CD8-positive, alpha-beta memory T cell (primary cell): ENCODE data around the gene RTN4R. TPM values are rescaled to one million over a fixed set of nuclear protein-coding genes. Genes with fewer than 3 reads are reported as not detected.

Experiments used
- CTCF ChIA-PET: fragments of 350-600 bp; sonication (Branson Sonifier 250); formaldehyde crosslinking; loops from one replicate; lab custom pipeline; 2021; ENCODE audit warnings: antibody characterized with exemption; lab: Charles Lee
- POLR2A ChIA-PET: fragments of 350-600 bp; sonication (Branson Sonifier 250); formaldehyde crosslinking; loops from one replicate; lab custom pipeline; 2021; ENCODE audit warnings: antibody characterized with exemption; lab: Charles Lee
- DNase-seq, 5 donors: peaks; one replicate each; pipeline versions ENCODE4 v3.0.0 to v3.0.0-alpha.2; 2020 to 2022; ENCODE audit warnings: mixed read lengths in 1 of 5
- H3K27ac ChIP-seq: one replicate; pipeline ENCODE4 v1.7.0; 2013; ENCODE audit warnings: low read depth, mild to moderate bottlenecking, low read length, moderate library complexity
- H3K27me3 ChIP-seq: 2 replicates; pipeline ENCODE4 v1.7.0; 2013; ENCODE audit warnings: low read length, mild to moderate bottlenecking; ENCODE audit not compliant: insufficient read depth, poor library complexity, severe bottlenecking
- H3K36me3 ChIP-seq: 2 replicates; pipeline ENCODE4 v1.7.0; 2013; ENCODE audit warnings: mild to moderate bottlenecking, low read length, moderate library complexity; ENCODE audit not compliant: insufficient read depth
- H3K4me1 ChIP-seq: 2 replicates; pipeline ENCODE4 v1.7.0; 2013; ENCODE audit warnings: mild to moderate bottlenecking, low read length, moderate library complexity; ENCODE audit not compliant: insufficient read depth
- H3K4me3 ChIP-seq: 2 replicates; pipeline ENCODE4 v1.7.0; 2013; ENCODE audit warnings: mild to moderate bottlenecking, low read length
- H3K9me3 ChIP-seq: 2 replicates; pipeline ENCODE4 v1.7.0; 2013; ENCODE audit warnings: mild to moderate bottlenecking, low read length
- H3K27ac Mint-ChIP-seq, 8 donors: one replicate each; pipeline ENCODE4 v1.8.0; 2020 to 2021; ENCODE audit warnings: mixed read lengths in 8 of 8, mild to moderate bottlenecking in 6 of 8, inconsistent platforms in 3 of 8, moderate library complexity in 3 of 8
- H3K27me3 Mint-ChIP-seq, 2 donors: one replicate each; pipeline ENCODE4 v1.8.0; 2020 to 2021; ENCODE audit warnings: mixed read lengths in 2 of 2, mild to moderate bottlenecking in 1 of 2, moderate library complexity in 1 of 2
- H3K36me3 Mint-ChIP-seq, 3 donors: one replicate each; pipeline ENCODE4 v1.8.0; 2020 to 2021; ENCODE audit warnings: mixed read lengths in 3 of 3, inconsistent platforms in 1 of 3, mild to moderate bottlenecking in 1 of 3
- H3K4me1 Mint-ChIP-seq, 3 donors: one replicate each; pipeline ENCODE4 v1.8.0; 2020 to 2021; ENCODE audit warnings: mixed read lengths in 3 of 3, inconsistent platforms in 1 of 3, mild to moderate bottlenecking in 1 of 3
- H3K4me3 Mint-ChIP-seq, 7 donors: one replicate each; pipeline ENCODE4 v1.8.0; 2020 to 2021; ENCODE audit warnings: mixed read lengths in 7 of 7, mild to moderate bottlenecking in 6 of 7, moderate library complexity in 4 of 7, inconsistent platforms in 2 of 7
- H3K9me3 Mint-ChIP-seq, 5 donors: one replicate each; pipeline ENCODE4 v1.8.0; 2020 to 2022; ENCODE audit warnings: mixed read lengths in 5 of 5, mild to moderate bottlenecking in 3 of 5, moderate library complexity in 2 of 5, inconsistent platforms in 1 of 5
- polyA plus RNA-seq: library from polyadenylated mRNA; unstranded; fragments of 300-500 nt; fragmentation: Illumina TruSeq; gene quantifications from one replicate; pipeline ENCODE4 v1.2.3, GENCODE V29; 2021
- total RNA-seq, 2 experiments: library from RNA; stranded (reverse); gene quantifications; one replicate each; pipeline ENCODE4 v1.2.3, GENCODE V29; 2021

RTN4R gene
- total and polyA plus RNA-seq, 3 experiments from 2014 or later, result 1.8 to 6.0 (median 2.7) TPM

DNA sequence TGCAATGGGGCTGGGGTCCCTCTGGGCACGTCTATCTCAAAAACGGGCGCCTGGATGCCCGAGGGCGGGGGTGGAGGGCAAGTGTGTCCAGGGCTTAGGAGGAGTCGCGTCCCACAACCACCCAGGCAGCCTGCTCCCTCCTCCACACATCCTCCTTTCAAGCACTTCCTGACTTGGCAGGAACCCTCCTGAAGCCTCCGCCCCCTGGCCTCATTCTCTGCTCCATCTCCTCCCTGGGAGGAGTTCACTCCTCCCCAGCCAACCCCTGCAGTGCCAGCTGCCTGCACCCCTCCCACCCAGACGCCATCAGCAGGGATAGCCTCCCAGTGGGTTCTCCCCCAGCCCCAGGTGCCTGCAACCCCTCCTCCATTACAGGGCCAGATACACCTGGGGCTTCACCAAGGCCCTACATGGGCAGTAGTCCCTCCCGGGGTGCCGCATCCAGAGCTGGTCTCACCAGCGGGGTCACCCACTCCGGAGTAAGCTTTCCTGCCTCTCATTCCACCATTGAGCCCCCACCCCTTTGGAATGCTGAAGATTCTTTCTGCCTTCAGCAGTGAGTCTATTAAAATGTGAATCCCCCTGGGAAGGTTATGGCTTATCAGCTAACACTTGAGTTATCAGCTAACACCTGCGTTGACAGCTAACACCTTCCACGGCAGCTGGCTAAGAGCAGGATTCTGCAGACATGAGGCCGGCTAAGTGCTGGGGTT is 24.4 kb downstream of the RTN4R start:
- peaks cover 74% of the 10 kb centered on the region for H3K4me1 ChIP-seq
- H3K4me3 ChIP-seq, result peak overlapping the region; percentile 65
- H3K9me3 Mint-ChIP-seq, result no peaks in the 10 kb centered on the region
- no peaks in the 10 kb centered on the region for H3K36me3 Mint-ChIP-seq
- ChIA-PET POLR2A (interaction anchor here (0.8 kb wide), 1 partner anchor 197 kb away, joined by 7 read pairs; no protein-coding TSS in a partner anchor), CTCF (interaction anchor here (0.9 to 1.0 kb wide), 2 partner anchors 69 to 87 kb away, joined by 3 read pairs; no protein-coding TSS in a partner anchor)
- H3K4me1 Mint-ChIP-seq, result peaks cover 33 to 71% (median 37%) of the 10 kb centered on the region in 3 donors
- H3K9me3 ChIP-seq, result no peaks in the 10 kb centered on the region
- no peaks in the 10 kb centered on the region for H3K36me3 ChIP-seq
- peak overlapping the region; percentile 80 to 98 (median 90) for H3K27ac Mint-ChIP-seq
- H3K27me3 Mint-ChIP-seq, result no peaks in the 10 kb centered on the region
- H3K4me3 Mint-ChIP-seq, result peak overlapping the region; percentile 50 to 86 (median 83)
- peak; percentile 45 to 71 (median 55) for DNase-seq
- H3K27me3 ChIP-seq, result no peaks in the 10 kb centered on the region
- H3K27ac ChIP-seq, result peak overlapping the region; percentile 25

DNA sequence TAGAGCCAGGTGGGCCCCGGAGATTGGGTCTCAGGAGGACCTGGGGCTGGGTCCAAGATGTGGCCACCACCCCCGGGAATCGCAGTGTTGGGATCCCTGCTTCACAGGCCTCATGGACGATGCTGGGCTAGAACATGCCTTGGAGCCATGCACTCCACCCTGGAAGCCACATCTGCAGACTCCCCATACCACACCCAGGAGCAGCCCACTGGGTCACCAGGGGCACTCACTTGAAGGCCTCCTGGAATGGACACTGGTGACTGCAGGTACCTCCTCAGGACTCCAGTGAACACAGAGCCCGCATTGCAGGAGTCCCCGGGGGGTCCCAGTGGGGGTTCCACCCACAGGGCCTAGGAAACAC is 25.0 kb downstream of the RTN4R start:
- Histone ChIP-seq H3K4me1 (peaks cover 79% of the 10 kb centered on the region), H3K27ac (peak overlapping the region; percentile 25), H3K27me3 (no peaks in the 10 kb centered on the region), H3K36me3 (no peaks in the 10 kb centered on the region), H3K9me3 (no peaks in the 10 kb centered on the region), H3K4me3 (peak overlapping the region; percentile 65)
- H3K36me3 Mint-ChIP-seq, result no peaks in the 10 kb centered on the region
- no peak for DNase-seq
- H3K9me3 Mint-ChIP-seq, result no peaks in the 10 kb centered on the region
- ChIA-PET CTCF (interaction anchor here (0.9 kb wide), 1 partner anchor 68 kb away, joined by 3 read pairs; no protein-coding TSS in a partner anchor), POLR2A (no interaction called here)
- H3K27ac Mint-ChIP-seq, result peak overlapping the region in 7 of 8 donors; percentile 41 to 98 (median 91)
- peaks cover 33 to 77% (median 39%) of the 10 kb centered on the region in 3 donors for H3K4me1 Mint-ChIP-seq
- peak overlapping the region; percentile 50 to 86 (median 83) for H3K4me3 Mint-ChIP-seq
- H3K27me3 Mint-ChIP-seq, result no peaks in the 10 kb centered on the region

DNA sequence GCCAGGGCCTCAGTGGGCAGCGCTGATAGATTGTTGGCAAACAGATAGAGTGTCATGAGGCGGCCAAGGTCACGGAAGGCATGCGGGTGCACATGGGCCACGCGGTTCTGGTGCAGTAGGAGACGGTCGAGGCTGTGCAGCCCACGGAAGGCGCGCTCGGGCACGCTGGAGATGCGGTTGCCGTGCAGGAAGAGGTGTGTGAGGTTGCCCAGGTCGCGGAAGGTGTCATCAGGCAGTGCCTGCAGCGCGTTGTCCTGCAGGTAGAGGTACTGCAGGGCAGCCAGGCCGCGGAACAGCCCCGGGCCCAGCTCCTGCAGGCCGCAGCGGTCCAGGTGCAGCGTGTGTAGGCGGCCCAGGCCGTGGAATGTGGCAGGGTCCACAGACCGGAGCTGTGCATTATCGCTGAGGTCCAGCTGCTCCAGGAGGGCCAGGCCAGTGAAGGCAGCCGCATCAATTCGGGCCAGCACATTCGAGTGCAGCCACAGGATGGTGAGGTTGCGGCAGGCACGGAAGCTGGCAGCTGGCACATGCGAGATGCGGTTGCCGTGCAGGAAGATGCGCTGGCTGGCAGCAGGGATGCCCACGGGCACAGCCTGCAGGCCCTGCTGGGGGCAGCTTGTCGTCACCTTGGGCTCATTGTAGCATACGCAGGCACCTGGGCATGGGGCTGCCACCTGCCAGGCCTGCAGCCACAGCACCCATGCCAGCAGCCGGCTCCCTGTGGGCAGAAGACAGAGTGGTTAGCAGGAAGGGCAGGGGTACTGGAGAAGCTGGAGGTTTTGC is 25.5 kb downstream of the RTN4R start:
- Mint-ChIP-seq H3K4me3 (peak overlapping the region; percentile 63 to 86 (median 83)), H3K36me3 (no peaks in the 10 kb centered on the region), H3K27me3 (no peaks in the 10 kb centered on the region), H3K4me1 (peaks cover 33 to 83% (median 39%) of the 10 kb centered on the region in 3 donors), H3K27ac (peak overlapping the region; percentile 58 to 92 (median 88)), H3K9me3 (no peaks in the 10 kb centered on the region)
- CTCF ChIA-PET, result interaction anchor here (0.9 kb wide), 1 partner anchor 68 kb away, joined by 3 read pairs; no protein-coding TSS in a partner anchor
- Histone ChIP-seq H3K4me3 (peak overlapping the region; percentile 65), H3K9me3 (no peaks in the 10 kb centered on the region), H3K36me3 (no peaks in the 10 kb centered on the region), H3K4me1 (peaks cover 84% of the 10 kb centered on the region), H3K27ac (peak overlapping the region; percentile 25), H3K27me3 (no peaks in the 10 kb centered on the region)
- peak in 4 of 5 donors; percentile 23 to 61 (median 48) for DNase-seq
- POLR2A ChIA-PET, result no interaction called here

DNA sequence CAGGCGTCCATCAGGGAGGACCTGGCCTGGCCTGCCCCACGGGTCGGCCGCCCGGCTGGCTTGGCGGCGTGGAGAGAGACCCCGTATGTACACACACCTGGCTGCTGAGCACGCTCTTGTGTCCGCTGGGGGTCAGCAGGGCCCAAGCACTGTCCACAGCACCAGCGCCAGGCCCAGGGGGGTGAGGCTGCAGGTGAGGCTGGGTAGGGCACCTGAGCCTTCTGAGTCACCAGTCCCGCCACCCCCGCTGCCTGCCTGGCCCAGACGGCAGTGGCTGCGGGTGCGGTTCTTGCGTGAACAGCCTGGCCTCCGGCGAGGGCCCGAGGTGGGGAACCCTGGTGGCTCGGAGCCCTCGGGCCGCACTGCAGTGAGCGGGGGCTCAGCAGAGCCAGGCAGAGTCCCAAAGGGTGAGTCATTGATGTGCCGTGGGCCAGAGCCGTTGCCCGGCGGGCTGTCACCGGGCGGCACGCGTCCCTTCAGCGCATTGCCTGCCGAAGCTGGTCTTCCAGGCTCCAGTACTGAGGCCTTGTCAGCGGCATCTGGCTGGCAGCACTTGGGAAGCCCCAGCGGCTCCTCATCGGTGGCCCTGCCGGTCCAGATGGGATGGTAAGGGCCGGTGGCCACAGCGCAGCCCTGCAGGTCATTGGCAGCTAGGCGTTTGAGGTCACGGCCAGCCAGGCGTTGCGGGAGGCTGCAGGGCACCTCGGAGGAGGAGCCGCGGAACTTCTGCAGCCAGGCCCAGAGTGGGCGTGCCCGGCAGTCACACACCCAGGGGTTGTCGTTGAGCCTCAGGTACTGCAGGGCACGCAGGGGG is 26.3 kb downstream of the RTN4R start:
- DNase-seq, result peak in 1 of 5 donors; percentile 35
- H3K4me3 ChIP-seq, result no peak overlapping the region
- CTCF ChIA-PET, result no interaction called here
- H3K27ac ChIP-seq, result no peak overlapping the region
- POLR2A ChIA-PET, result interaction anchor here (0.6 kb wide), 1 partner anchor 1055 kb away, joined by 3 read pairs; no protein-coding TSS in a partner anchor
- Mint-ChIP-seq H3K27me3 (no peaks in the 10 kb centered on the region), H3K9me3 (no peaks in the 10 kb centered on the region), H3K36me3 (no peaks in the 10 kb centered on the region), H3K27ac (peak overlapping the region in 7 of 8 donors; percentile 58 to 90 (median 85)), H3K4me1 (peaks cover 36 to 85% (median 40%) of the 10 kb centered on the region in 3 donors), H3K4me3 (peak overlapping the region in 6 of 7 donors; percentile 63 to 84 (median 82))
- H3K27me3 ChIP-seq, result peaks cover 3% of the 10 kb centered on the region
- peaks cover 92% of the 10 kb centered on the region for H3K4me1 ChIP-seq
- no peaks in the 10 kb centered on the region for H3K9me3 ChIP-seq
- H3K36me3 ChIP-seq, result no peaks in the 10 kb centered on the region

DNA sequence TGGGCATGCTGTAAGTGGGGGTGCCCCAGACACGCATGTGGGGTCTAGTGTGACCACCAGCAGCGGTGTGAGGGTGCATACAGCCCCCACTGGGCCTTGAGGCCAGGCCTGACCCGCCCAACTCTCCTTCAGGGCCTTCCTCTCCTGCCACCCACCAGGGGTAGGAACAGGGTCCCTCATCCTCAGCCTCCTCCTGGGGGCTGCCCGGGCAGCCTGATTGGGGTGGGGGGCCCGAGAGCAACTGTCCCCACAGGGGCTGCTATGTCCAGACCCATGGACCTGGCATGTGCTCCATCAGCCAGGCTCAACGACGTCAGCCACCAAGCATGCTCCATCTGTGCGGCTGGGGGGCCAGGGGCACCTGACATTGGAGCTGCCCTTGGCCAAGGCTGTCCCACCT is 27.2 kb downstream of the RTN4R start:
- Histone ChIP-seq H3K36me3 (no peaks in the 10 kb centered on the region), H3K4me1 (peaks cover 96% of the 10 kb centered on the region), H3K4me3 (no peak overlapping the region), H3K27ac (no peak overlapping the region), H3K27me3 (peaks cover 4% of the 10 kb centered on the region), H3K9me3 (no peaks in the 10 kb centered on the region)
- no peak for DNase-seq
- ChIA-PET CTCF (no interaction called here), POLR2A (interaction anchor here (0.6 kb wide), 1 partner anchor 1054 kb away, joined by 3 read pairs; no protein-coding TSS in a partner anchor)
- H3K4me1 Mint-ChIP-seq, result peaks cover 36 to 83% (median 42%) of the 10 kb centered on the region in 3 donors
- peak overlapping the region in 1 of 7 donors; percentile 46 for H3K4me3 Mint-ChIP-seq
- H3K27me3 Mint-ChIP-seq, result no peaks in the 10 kb centered on the region
- H3K9me3 Mint-ChIP-seq, result no peaks in the 10 kb centered on the region
- peak overlapping the region in 2 of 8 donors; percentile 56 to 78 for H3K27ac Mint-ChIP-seq
- H3K36me3 Mint-ChIP-seq, result no peaks in the 10 kb centered on the region

DNA sequence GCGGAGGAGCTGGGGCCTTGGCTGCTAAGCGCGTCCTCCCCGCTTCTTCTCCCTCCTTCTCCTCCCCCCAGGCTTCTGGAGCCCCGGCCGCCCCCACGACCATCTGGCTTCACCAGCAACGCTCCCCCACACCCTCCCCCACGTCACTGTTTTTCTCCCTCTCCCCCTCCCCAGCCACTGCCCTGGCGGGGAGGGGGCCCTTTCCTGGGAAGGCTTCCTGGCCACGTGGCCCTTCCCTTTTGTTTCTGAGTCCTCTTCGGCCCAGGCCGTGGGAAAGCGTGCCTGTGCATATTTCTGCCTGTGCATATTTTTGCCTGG is 27.7 kb downstream of the RTN4R start:
- H3K4me3 Mint-ChIP-seq, result peak overlapping the region in 4 of 7 donors; percentile 7 to 63 (median 24)
- H3K36me3 Mint-ChIP-seq, result no peaks in the 10 kb centered on the region
- H3K27me3 Mint-ChIP-seq, result no peaks in the 10 kb centered on the region
- DNase-seq, result no peak
- H3K9me3 Mint-ChIP-seq, result no peaks in the 10 kb centered on the region
- H3K4me1 Mint-ChIP-seq, result peaks cover 31 to 81% (median 39%) of the 10 kb centered on the region in 3 donors
- H3K9me3 ChIP-seq, result no peaks in the 10 kb centered on the region
- no peak overlapping the region for H3K27ac ChIP-seq
- no peak overlapping the region for H3K4me3 ChIP-seq
- no peaks in the 10 kb centered on the region for H3K36me3 ChIP-seq
- peak overlapping the region in 3 of 8 donors; percentile 26 to 78 (median 56) for H3K27ac Mint-ChIP-seq
- peaks cover 91% of the 10 kb centered on the region for H3K4me1 ChIP-seq
- CTCF ChIA-PET, result no interaction called here
- peaks cover 4% of the 10 kb centered on the region for H3K27me3 ChIP-seq
- POLR2A ChIA-PET, result no interaction called here

DNA sequence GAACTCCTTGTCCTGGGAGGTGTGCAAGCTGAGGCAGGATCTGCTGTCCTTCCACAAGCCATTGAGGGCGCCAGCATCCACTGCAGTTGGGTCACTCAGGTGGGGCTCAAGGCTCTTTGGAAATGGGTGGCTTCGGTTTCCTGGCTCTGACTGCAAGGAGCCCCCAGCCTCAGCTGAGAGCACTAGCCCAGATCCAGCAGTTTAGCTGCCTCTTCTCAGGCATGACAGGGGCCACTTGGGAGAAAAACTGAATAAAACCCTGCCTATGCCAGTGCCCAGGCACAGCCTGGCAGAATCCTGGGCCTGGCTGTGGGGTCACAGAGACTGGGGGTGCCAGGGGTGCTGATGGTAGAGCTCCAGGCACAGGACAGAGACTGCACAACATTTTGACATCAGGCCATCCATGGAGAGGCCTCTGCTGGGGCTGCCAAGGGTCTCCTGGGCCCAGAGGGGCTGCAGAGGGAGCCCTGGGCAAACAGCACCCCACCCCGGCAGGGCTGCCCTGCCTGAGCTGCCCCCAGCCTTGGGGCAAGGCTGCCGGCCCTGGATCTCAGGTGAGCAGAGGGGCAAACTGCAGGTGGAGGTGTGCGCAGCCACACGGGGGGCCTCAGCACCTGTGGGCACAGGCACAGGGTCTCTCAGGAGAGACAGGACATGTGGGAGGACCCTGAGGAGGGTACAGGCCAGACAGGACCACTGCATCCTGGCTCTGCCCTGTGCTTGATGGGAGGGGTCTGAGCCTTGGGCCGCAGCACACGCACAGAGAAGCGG is 28.3 kb downstream of the RTN4R start:
- Histone ChIP-seq H3K36me3 (no peaks in the 10 kb centered on the region), H3K9me3 (no peaks in the 10 kb centered on the region), H3K27ac (no peak overlapping the region), H3K4me1 (peaks cover 86% of the 10 kb centered on the region), H3K27me3 (peaks cover 4% of the 10 kb centered on the region), H3K4me3 (no peak overlapping the region)
- Mint-ChIP-seq H3K4me3 (peak overlapping the region in 5 of 7 donors; percentile 7 to 70 (median 50)), H3K4me1 (peaks cover 26 to 78% (median 34%) of the 10 kb centered on the region in 3 donors), H3K9me3 (no peaks in the 10 kb centered on the region), H3K27me3 (no peaks in the 10 kb centered on the region), H3K36me3 (no peaks in the 10 kb centered on the region), H3K27ac (peak overlapping the region in 7 of 8 donors; percentile 5 to 90 (median 80))
- CTCF ChIA-PET, result interaction anchor here (1.0 to 1.9 kb wide), 4 partner anchors 10 to 84 kb away, joined by 3 to 10 read pairs (median 5); no protein-coding TSS in a partner anchor
- DNase-seq, result no peak
- POLR2A ChIA-PET, result no interaction called here
